CD4-positive, alpha-beta T cell (primary cell): ENCODE results near the gene MAPT. TPM values are rescaled to one million over a fixed set of nuclear protein-coding genes. Genes with fewer than 3 reads are reported as not detected.

Experiments
- ATAC-seq: fragments of 200-7000 bp; cut with Tn5 transposase; one replicate; pipeline ENCODE4 v1.10.0; 2022; ENCODE audit warnings: mild to moderate bottlenecking; ENCODE audit not compliant: poor library complexity
- CTCF ChIA-PET: fragments of 350-600 bp; sonication (Branson Sonifier 250); formaldehyde crosslinking; loops from one replicate; lab custom pipeline; 2021; ENCODE audit warnings: antibody characterized with exemption, inconsistent platforms; lab: Charles Lee
- POLR2A ChIA-PET: fragments of 350-600 bp; sonication (Branson Sonifier 250); formaldehyde crosslinking; loops from one replicate; lab custom pipeline; 2021; ENCODE audit warnings: antibody characterized with exemption, inconsistent platforms; lab: Charles Lee
- DNase-seq, 14 experiments: peaks; one replicate each; pipeline ENCODE4 v3.0.0-alpha.2; 2013 to 2020; ENCODE audit warnings: mixed read lengths in 2 of 14
- H3K27ac ChIP-seq, 2 donors: one replicate each; pipeline versions ENCODE4 v1.5.1 to v1.7.0; 2013; ENCODE audit warnings: low read length in 2 of 2, low read depth in 1 of 2, mild to moderate bottlenecking in 1 of 2
- H3K27me3 ChIP-seq, 2 experiments: 1 replicate in 1 of 2; 2 replicates in 1 of 2; pipeline versions ENCODE4 v1.6.1 to v1.7.0; 2013; ENCODE audit warnings: low read length in 2 of 2, control low read depth in 1 of 2, mild to moderate bottlenecking in 1 of 2, moderate library complexity in 1 of 2; ENCODE audit not compliant: insufficient read depth in 2 of 2, control insufficient read depth in 1 of 2
- H3K36me3 ChIP-seq: one replicate; pipeline ENCODE4 v1.6.1; 2013; ENCODE audit warnings: low read length, control low read depth; ENCODE audit not compliant: insufficient read depth
- H3K4me1 ChIP-seq: one replicate; pipeline ENCODE4 v1.6.1; 2013; ENCODE audit warnings: low read length, control low read depth; ENCODE audit not compliant: insufficient read depth
- H3K4me3 ChIP-seq: one replicate; pipeline ENCODE4 v1.5.1; 2013; ENCODE audit warnings: mild to moderate bottlenecking, low read length, moderate library complexity
- H3K9me3 ChIP-seq, 2 experiments: 1 replicate in 1 of 2; 2 replicates in 1 of 2; pipeline versions ENCODE4 v1.6.1 to v1.7.0; 2013; ENCODE audit warnings: low read length in 2 of 2, mild to moderate bottlenecking in 2 of 2, control low read depth in 1 of 2, moderate library complexity in 1 of 2; ENCODE audit not compliant: control insufficient read depth in 1 of 2, insufficient read depth in 1 of 2
- H3K27ac Mint-ChIP-seq: one replicate; pipeline ENCODE4 v1.8.0; 2020; ENCODE audit warnings: mixed read lengths
- H3K27me3 Mint-ChIP-seq: one replicate; pipeline ENCODE4 v1.8.0; 2021; ENCODE audit warnings: mixed read lengths
- H3K36me3 Mint-ChIP-seq: one replicate; pipeline ENCODE4 v1.8.0; 2021; ENCODE audit warnings: low read depth, mixed read lengths
- H3K4me1 Mint-ChIP-seq: one replicate; pipeline ENCODE4 v1.8.0; 2021; ENCODE audit warnings: low read depth, mixed read lengths
- H3K4me3 Mint-ChIP-seq: one replicate; pipeline ENCODE4 v1.8.0; 2020; ENCODE audit warnings: mild to moderate bottlenecking, mixed read lengths
- H3K9me3 Mint-ChIP-seq: one replicate; pipeline ENCODE4 v1.8.0; 2020; ENCODE audit warnings: mixed read lengths
- CTCF ChIP-seq: fragments of 200-600 bp; IDR thresholded peaks from one replicate; pipeline ENCODE4 v1.8.0; 2022; ENCODE audit warnings: antibody characterized with exemption, mild to moderate bottlenecking
- intact Hi-C, 2 experiments: fragments of 100-400 bp; cut with DNase I in 1 of 2; cut with micrococcal nuclease in 1 of 2; formaldehyde crosslinking; loops; one replicate each; pipeline versions ENCODE4 v1.15.1 to v1.9.0; 2023 to 2025; cut with DNase I, micrococcal nuclease
- total RNA-seq, 174 experiments: library from RNA in 2 of 174; stranded (reverse) in 2 of 174; gene quantifications; one replicate each; pipeline ENCODE4 v1.2.3 and lab custom pipeline; 2021 to 2026

The MAPT gene
- total RNA-seq, 2 experiments from 2014 or later, result 0.41 to 0.53 TPM

- POLR2A ChIA-PET, result no interaction called here
- DNase-seq, result no peak
- no peak overlapping the region for H3K4me3 ChIP-seq
- intact Hi-C loops, result loop anchor here (10.0 kb wide), 1 partner anchor 276 kb away; no protein-coding TSS in a partner anchor
- no peaks in the 10 kb centered on the region for H3K9me3 ChIP-seq
- H3K4me1 ChIP-seq, result no peaks in the 10 kb centered on the region
- Mint-ChIP-seq H3K36me3 (no peaks in the 10 kb centered on the region), H3K27me3 (peaks cover 5% of the 10 kb centered on the region), H3K9me3 (no peaks in the 10 kb centered on the region), H3K27ac (no peak overlapping the region), H3K4me1 (no peaks in the 10 kb centered on the region), H3K4me3 (no peak overlapping the region)
- TF ChIP-seq CTCF, result no peak
- CTCF ChIA-PET, result no interaction called here
- no peak for ATAC-seq
- no peaks in the 10 kb centered on the region for H3K27me3 ChIP-seq
- no peak overlapping the region for H3K27ac ChIP-seq
- no peaks in the 10 kb centered on the region for H3K36me3 ChIP-seq
These were observed 114.2 kb downstream of the MAPT start for GRCh38 chr17:46008591-46008990.

GRCh38 chr17:46009681-46010596, 115.6 kb downstream of the MAPT start:
- Histone ChIP-seq H3K4me1 (no peaks in the 10 kb centered on the region), H3K27me3 (no peaks in the 10 kb centered on the region), H3K36me3 (no peaks in the 10 kb centered on the region), H3K27ac (no peak overlapping the region), H3K4me3 (no peak overlapping the region), H3K9me3 (no peaks in the 10 kb centered on the region)
- POLR2A ChIA-PET, result no interaction called here
- H3K27me3 Mint-ChIP-seq, result peaks cover 5% of the 10 kb centered on the region
- H3K36me3 Mint-ChIP-seq, result no peaks in the 10 kb centered on the region
- ATAC-seq (no peak), DNase-seq (no peak)
- no peak for TF ChIP-seq CTCF
- no peak overlapping the region for H3K27ac Mint-ChIP-seq
- no peaks in the 10 kb centered on the region for H3K4me1 Mint-ChIP-seq
- H3K4me3 Mint-ChIP-seq, result no peak overlapping the region
- intact Hi-C loops, result loop anchor here (10.0 kb wide), 1 partner anchor 275 kb away; no protein-coding TSS in a partner anchor
- CTCF ChIA-PET, result no interaction called here
- H3K9me3 Mint-ChIP-seq, result no peaks in the 10 kb centered on the region

- H3K27me3 ChIP-seq, result no peaks in the 10 kb centered on the region
- intact Hi-C loops, result no loop called here
- H3K36me3 Mint-ChIP-seq, result no peaks in the 10 kb centered on the region
- peaks cover 5% of the 10 kb centered on the region for H3K27me3 Mint-ChIP-seq
- no peak overlapping the region for H3K4me3 Mint-ChIP-seq
- no peaks in the 10 kb centered on the region for H3K4me1 ChIP-seq
- no peak overlapping the region for H3K27ac ChIP-seq
- H3K4me1 Mint-ChIP-seq, result no peaks in the 10 kb centered on the region
- ATAC-seq (no peak), DNase-seq (no peak)
- CTCF ChIA-PET, result no interaction called here
- H3K9me3 ChIP-seq, result no peaks in the 10 kb centered on the region
- H3K27ac Mint-ChIP-seq, result no peak overlapping the region
- no peaks in the 10 kb centered on the region for H3K9me3 Mint-ChIP-seq
- TF ChIP-seq CTCF, result no peak
- POLR2A ChIA-PET, result no interaction called here
- no peak overlapping the region for H3K4me3 ChIP-seq
- H3K36me3 ChIP-seq, result no peaks in the 10 kb centered on the region
These were observed 116.3 kb downstream of the MAPT start for GRCh38 chr17:46010597-46011186.
